ENCODE measurements around the gene TRIO. TPM values are rescaled to one million over a fixed set of nuclear protein-coding genes. Genes with fewer than 3 reads are reported as not detected.

Gene TRIO
- total RNA-seq, 2 donors from 2014 or later: 50.4 to 60.8 TPM

DNA sequence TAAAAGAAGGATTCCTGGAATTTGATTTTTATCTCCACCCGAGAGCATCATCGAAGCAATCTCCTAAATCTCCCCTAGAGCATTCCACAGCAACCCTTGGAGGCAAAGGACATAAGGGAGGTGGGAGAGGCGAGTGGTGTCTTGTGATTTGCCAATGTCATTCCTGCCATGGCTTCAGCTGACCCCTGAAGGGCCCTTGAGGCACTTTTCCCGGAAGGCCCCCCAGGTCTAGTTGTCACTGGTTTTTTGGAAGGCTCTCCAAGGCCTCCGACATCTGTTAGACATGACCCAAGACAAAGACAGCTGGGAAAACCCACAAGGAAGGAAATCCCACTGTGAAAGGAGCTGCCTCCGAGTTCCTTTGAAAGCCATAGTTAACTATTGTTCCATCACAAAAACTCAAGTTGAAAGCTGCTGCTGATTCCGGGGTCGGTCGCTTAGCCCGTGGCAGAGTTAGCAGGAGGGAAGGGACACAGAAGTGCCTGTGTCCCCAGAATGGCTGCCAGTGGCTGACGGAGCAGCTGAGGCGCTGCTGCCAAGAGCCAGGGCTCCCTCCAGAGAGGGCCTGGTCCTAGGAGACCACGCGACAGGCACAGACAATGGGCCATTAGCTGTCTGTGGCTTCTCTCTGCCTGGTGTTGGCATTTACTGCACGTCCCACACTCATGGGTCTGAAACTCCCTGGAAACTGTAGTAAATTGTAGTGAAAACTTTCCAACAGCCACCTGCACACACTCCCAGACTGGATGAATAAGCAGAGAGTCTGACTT is 24.4 kb upstream of the TRIO start:
- DNase-seq: no peak
- ATAC-seq: peak; percentile 77 to 79
- intact Hi-C loops (cut with DNase I): loop anchor here in 1 of 2 donors (10.0 kb wide), 1 partner anchor 156 kb away; no protein-coding TSS in a partner anchor

DNA sequence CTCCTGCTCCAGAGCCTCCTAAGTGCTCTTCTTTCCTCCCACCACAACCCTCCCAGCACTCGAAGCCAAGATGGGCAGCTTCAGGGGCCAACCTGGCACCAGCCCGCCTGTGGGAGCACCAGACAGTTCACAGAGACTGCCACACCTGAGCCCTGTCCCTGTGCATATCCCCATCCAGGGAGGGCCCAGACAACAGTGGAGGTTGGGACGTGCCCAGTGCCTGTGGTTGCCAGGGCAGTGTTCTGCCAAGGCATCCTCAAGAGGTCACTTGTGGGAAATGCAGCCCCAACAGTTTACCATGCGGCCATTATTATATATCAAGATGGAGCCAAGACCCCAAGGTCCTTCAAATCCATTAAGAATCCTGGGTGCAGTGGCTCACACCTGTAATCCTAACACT is 23.0 kb upstream of the TRIO start:
- no peak for ATAC-seq
- intact Hi-C loops (cut with DNase I): no loop called here
- no peak for DNase-seq

DNA sequence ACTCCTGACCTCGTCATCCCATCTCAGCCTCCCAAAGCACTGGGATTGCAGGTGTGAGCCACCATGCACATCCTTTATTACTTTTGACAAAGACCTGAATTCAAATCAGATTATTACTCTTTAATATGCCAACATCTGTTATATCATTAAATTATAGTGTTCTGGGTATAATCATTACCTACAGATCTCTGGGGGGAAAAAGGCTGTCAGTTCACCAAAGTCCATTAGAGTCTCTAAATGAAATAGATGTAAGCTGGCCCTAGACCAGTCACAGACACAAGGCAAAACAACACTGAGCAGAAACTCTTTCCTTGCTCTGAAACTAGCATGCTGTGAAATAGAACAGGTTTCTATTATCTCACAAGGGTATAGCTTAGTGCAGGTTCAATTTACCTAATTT is 21.6 kb upstream of the TRIO start:
- intact Hi-C loops (cut with DNase I): no loop called here
- ATAC-seq: no peak
- no peak for DNase-seq

DNA sequence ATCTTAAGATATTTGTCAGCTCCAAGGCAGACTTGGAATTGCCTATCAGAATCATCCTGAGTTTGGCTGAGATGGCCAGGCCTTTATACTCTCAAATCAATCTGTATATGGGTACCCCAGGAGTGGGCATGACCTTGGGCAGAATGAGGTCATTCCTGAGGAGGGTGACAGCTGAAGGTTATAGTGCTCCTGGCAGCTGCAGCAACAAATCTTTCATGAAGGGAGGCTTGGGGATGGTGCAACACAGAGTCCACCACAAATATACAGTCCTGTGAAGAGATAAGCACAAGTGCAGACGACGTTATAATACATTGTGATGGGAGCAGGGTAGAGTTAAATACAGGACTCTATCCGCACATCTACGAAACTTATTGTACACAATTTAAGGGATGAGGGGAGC is 21.1 kb upstream of the TRIO start:
- ATAC-seq (no peak), DNase-seq (no peak)

DNA sequence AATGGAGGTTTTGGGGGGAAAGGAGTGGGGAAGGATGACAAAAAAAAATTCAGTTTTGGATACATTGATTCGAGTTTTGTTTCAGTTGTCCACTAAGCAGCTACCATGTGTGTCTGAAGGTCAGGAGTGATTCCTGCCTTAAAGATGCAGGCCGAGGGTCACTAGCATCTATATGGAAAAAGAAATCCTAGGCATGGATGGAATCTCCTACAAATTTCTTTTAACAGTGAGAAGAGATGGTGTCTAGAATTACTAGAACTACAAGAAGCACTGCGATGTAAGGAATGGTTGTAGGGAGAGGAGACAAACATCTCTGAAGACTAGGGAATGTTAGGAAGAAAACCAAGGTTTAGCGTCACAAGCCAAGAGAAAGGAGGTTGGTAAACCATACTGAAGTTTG is 19.6 kb upstream of the TRIO start:
- ATAC-seq (no peak), DNase-seq (no peak)
- intact Hi-C loops (cut with DNase I): no loop called here

More for the DNA sequence above, 21.1 kb upstream of the TRIO start:
- intact Hi-C loops (cut with DNase I): no loop called here

DNA sequence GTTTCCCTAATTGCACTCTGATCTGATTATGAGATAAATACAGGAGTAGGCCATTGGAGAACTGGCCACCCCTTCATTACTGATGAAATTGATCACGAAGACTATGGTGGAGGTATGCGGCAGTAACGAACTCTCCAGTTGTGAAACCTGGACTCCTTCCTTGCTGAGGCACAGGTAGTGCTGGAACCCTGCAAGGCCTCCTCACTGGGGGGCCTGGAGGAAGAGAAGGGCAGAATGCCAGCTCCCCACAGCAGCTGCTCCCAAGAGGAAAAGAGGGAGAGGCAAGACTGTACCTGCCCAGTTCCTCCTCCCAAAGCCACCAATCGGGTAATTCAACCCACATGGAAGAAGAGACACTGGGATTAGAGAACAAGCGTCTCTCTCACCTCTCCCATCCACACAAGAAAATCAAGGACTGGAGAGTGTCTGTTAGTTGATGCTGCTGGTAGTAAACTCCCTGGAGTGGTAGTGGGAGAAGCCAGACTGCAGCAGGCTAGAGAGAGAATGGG is 19.1 kb upstream of the TRIO start:
- ATAC-seq (no peak), DNase-seq (no peak)
- intact Hi-C loops (cut with DNase I): no loop called here

DNA sequence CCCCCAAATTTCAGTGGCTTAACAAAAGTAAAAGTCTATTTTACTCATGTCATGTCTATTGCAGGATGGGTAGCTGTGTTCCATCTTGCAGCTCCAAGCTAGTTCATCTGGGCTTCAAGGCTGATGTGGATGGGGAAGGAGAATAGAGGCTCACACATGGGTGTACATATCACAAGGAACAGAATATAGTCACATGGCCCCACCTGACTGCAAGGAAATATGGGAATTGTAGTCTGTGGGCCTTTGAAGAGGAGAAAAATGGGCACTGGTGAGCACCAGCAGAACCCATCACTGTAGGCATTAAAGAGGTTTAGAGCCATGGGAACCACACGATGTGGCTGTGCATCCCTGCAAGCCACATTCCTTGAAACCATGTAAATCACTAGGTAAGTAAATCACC is 17.9 kb upstream of the TRIO start:
- no peak for DNase-seq
- no peak for ATAC-seq
- intact Hi-C loops (cut with DNase I): no loop called here

DNA sequence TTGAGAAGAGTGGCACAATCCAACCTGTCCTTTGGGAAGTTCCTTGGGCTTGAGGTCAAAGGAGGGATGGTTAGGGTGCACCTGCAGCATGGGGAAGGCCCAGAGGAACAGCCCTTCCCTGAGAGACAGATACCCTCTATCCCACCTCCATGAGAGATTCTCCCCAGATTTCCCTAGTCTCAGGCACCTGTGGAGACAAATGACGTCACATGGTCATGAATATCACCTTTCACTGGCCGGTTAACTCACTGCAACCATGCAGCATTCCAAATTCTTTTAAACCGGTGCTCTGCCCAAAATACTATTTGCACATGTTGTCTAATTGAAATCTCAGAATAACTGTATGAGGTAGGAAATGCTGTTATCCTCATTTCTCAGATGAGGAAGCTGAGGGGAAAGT is 15.6 kb upstream of the TRIO start:
- intact Hi-C loops (cut with DNase I): no loop called here
- DNase-seq: no peak
- ATAC-seq: no peak

DNA sequence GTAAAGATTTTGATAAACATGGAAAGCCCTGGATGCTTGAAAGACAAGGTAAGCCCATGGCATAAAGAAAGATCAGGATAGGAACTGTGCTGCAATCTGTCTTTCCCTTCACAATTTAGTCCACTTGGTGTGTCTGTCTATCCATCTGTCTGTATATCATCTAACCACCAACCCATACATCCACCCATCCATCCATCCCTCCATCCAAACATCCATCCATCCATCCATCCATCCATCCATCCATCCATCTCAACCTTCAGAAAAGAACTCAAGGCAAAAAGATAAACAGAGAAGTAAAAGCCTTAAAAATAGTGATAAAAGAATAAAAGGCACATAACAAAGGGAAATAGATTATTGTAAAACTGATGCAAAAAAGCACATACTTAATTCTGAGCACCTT is 15.1 kb upstream of the TRIO start:
- ATAC-seq (no peak), DNase-seq (no peak)
- intact Hi-C loops (cut with DNase I): no loop called here

DNA sequence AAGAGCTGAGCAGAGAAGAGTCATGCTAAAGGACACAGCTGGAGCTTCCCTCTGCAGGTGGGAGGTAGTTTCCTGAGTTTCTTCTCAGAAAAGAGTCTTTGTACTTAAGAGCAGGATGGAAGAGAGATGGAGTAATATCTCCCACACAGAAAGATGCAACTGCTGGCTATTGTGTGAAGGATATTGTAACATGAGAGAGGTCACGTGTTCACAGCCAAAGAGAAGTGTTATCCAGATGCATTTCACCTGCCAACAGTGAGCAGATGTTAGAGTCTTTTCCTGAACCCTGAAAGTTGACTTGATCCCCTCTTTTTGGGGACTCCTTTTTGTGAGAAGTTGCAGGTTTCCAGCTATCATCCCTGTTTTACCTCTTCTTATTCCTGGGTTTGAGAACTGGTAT is 14.0 kb upstream of the TRIO start:
- no peak for DNase-seq
- no peak for ATAC-seq
- intact Hi-C loops (cut with DNase I): no loop called here

DNA sequence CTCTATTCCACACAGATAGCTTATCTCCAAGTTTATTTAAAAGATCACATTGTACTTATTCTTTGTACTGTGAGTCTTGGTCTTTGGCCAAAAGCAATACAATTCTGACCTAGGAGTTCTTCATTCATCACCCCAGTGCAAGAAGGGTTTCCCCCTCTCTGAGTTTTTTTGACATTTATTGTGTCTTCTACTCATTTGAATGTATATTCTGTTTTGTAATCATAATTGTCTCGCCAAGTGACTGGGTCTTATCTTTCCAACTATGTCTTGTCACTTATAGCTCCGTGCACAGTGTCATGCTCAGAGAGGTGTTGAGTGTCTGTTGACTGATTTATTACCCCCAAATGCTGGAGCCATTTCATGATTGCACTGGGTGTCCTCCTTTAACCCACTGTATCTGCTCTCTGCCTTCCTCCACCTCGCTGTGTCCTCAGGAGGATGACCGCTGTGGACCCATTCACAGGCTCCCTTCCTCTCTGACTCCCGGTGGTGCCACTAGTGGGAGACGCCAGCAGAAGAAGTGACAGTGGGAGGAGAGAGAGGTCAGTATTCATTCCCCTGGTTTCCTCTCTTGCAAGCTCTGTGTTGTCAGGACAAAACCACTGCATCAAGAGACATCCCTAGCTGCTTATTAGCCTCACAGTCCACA is 11.2 kb upstream of the TRIO start:
- DNase-seq (no peak), ATAC-seq (peak; percentile 59 to 77)
- intact Hi-C loops (cut with DNase I): no loop called here

DNA sequence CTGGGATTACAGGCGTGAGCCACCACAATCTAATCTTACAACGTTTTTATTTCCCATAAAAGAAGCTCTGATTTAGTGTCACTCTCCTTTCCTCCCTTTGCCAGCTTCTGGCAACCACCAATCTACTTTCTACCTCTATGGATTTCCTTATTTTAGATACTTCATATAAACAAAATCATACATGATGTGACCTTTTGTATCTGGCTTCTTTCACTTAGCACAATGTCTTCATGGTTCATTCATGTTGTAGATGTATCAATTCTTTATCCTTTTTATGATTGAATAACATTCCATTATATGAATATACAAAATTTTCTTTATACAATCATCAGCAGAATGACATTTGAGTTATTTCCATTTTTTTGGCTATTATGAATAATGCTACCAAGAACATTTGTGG is 9.7 kb upstream of the TRIO start:
- no peak for DNase-seq
- intact Hi-C loops (cut with DNase I): no loop called here

DNA sequence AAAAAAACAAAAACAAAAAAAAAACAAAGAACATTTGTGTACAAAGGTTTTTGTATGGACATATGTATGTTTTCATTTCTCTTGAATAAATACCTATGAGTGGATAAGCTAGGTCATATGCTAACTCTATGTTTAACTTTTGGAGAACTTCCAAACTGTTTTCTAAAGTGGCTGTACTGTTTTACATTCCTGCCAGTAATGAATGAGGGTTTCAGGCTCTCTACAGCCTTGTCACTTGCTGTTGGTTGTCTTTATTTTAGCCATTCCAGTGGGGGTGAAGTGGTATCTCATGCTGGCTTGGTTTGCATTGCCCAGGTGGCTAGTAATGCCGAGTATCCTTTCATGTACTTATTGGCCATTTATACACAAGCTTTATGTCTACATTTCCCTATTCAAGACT is 9.1 kb upstream of the TRIO start:
- intact Hi-C loops (cut with DNase I): no loop called here
- DNase-seq (no peak), ATAC-seq (no peak)

More for the DNA sequence above, 9.7 kb upstream of the TRIO start:
- ATAC-seq: no peak

DNA sequence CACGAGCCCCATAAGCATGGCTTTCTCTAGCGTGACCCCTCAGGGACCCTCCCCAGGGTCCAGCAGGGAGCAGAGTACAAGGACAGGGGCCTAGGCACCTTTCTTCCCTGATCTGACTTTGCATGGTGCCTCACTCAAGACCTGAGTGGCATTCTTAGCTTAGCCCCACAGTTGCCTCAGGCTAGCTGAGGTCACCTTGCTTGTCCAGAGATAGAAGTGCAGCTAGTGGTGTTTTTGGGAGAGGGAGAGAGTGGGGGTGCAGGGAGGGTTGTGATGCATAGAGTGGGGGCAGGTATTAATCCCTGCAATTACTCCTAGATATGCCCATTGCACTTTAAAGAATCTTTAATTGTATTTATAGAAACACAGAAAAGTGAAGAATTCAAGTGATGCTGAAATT is 8.4 kb upstream of the TRIO start:
- ATAC-seq: no peak
- intact Hi-C loops (cut with DNase I): no loop called here
- DNase-seq: no peak

DNA sequence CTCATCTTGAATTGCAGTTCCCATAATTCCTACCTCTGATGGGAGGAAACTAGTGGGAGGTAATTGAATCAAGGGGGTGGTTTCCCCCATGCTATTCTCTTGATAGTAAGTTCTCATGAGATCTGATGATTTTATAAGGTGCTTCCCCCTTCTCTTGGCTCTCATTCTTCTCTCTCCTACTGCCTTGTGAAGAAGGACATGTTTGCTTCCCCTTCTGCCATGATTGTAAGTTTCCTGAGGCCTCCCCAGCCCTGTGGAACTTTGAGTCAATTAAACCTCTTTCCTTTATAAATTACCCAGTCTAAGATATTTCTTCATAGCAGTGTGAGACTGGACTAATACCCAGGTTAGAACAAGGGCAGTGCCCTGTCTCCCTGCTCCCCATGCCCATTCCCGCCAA is 7.5 kb upstream of the TRIO start:
- no peak for DNase-seq
- no peak for ATAC-seq
- intact Hi-C loops (cut with DNase I): no loop called here

DNA sequence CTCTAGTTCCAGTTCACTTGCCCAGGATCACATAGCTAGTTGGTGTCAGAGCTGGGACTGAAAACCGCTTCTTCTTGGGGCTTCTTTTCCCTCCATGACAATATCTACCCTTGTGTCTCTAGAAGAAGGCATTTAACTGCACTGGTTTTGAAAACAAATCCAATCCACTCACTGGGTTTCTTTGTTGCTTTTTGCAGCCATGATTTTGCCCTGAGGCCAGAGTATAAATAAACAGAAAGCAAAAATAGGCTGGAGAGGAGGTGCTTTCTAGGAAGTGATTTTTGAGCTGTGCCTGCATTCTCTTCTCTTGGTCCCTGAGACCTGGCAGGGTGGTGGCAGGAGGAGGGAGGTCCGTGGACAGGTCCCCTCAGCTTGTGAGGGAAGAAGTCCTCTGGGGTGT is 6.9 kb upstream of the TRIO start:
- intact Hi-C loops (cut with DNase I): no loop called here
- ATAC-seq: no peak
- no peak for DNase-seq

DNA sequence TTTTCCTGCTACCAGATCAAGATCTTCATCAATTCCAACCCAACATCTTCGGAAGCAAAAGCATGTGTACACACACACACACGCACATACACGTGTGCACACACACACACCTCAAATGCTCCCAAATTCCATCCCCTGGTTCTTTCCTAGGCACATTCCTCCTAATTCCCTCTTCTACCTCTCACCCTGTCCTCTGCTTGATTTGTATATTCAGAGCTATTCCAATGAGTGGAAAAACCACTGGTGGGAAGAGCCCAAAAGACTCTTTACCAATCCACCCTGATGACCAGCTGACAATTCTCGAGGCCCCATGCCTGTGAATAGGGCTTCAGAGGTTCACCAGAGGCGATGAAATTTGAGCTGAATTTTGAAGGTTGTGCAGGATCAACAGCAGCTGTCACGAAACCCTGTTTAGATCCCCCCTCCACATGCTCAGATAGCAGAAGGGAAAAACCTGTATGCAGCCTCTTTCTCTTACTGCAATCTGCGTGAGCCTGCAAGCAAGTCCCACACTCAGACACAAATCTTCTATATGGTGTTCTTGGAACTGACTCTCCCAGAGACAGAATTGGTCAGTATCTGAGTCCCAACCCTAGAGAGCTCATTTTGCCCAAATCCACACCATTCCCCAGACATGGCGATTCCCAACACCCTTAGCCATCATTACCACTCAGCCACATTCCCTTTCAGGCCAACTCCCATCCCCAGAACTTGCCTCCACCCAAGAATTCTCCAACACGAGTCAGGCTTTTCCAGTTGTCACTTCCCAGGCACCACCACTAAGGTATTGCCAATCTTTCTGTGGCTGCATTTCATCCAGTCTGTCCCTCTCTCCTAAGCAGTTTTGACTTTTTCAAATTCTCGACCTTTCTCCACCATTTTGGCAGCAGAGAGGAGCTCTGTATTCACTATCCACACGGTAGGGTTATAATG is 4.3 kb upstream of the TRIO start:
- intact Hi-C loops (cut with DNase I): no loop called here
- DNase-seq: no peak

DNA sequence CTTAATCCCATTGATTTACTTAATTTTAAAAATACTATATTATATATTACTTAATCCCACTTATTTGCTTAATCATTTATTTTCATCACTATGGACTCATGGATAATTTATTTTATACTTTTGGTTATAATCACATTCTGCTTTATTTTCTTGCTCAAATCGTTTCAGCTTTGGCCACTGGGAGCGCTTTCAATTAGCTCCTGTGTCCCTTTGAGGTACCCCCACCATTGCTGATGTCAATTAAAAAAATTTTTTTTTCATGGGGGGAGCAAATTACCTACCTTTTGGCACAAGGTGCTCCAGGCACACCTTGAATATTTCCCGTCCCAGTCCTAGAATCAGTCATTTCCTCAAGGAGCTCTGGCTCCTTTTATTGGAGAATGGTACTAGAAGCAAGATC is 1.4 kb upstream of the TRIO start:
- no peak for DNase-seq
- intact Hi-C loops (cut with DNase I): loop anchor here (5.0 to 10.0 kb wide), 2 partner anchors 123 to 131 kb away; no protein-coding TSS in a partner anchor
- no peak for ATAC-seq

More for the DNA sequence above, 4.3 kb upstream of the TRIO start:
- no peak for ATAC-seq

DNA sequence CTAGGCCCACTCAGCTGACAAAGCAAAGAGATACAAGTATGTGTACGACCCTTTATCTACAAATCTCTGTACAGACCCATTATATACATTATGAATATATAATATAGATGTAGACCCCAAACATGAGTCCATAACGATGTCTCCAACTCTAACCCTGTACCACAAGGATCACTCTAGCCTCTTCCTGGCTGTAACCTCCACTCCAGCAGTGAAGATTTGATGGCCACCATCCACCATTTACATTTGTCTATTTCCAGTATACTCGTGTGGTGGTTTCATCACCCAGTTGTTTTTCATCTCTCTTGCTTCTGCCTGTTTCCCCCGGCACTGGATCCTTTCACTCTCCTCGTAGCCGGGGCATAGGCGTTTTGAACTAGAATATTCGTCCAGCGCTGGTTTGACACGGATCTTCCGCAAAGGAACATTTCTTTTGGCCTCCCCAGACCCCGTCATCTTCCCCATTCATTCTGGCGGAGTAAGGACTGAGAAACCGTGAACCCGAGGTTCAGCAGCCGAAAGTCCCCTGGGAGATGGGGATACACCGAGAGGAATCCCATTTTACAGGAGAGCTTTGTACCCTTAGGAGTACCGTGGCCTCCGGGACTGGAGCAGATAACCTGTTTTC is 828 bp upstream of the TRIO start:
- DNase-seq (no peak), ATAC-seq (no peak)
- intact Hi-C loops (cut with DNase I): loop anchor here (5.0 to 10.0 kb wide), 2 partner anchors 122 to 130 kb away; no protein-coding TSS in a partner anchor

Data from left cardiac atrium (tissue), 4 donors.